H54 (cell line): ENCODE results near the gene KIAA0319L.

Experiments used
- DNase-seq: peaks from one replicate; pipeline ENCODE4 v3.0.0; 2011; ENCODE audit warnings: low spot score, mixed read lengths; ENCODE audit not compliant: insufficient read length
- FAIRE-seq: peaks from 3 replicates; lab custom pipeline; 2011; peaks lifted over from hg19 to GRCh38; lab: Jason Lieb, UNC
- POLR2A ChIP-seq: IDR thresholded peaks from 2 replicates; pipeline ENCODE4 v1.6.1; 2011; ENCODE audit warnings: low read depth, mild to moderate bottlenecking, low read length

KIAA0319L gene

DNA sequence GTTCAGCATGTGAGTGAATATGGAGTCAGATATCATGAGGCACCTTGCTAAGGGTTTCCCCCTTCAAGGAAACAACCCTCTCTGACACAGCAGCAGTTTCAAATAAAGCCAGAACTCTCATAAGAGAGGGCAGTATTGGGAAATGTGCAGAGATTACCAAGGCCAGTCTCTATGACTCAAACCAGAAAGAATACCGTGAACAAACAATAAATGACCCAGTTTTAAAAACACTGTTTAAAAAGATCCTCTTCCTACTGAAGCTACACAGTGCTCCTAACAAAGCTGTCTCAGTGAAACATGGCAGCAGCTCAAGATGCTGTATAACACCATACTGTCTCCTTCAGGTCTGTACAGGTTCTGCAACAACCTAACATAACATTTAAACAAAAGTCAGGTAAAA, 102.6 kb downstream of the KIAA0319L start:
- TF ChIP-seq POLR2A: no peak
- FAIRE-seq (peak; percentile 36), DNase-seq (no peak)

DNA sequence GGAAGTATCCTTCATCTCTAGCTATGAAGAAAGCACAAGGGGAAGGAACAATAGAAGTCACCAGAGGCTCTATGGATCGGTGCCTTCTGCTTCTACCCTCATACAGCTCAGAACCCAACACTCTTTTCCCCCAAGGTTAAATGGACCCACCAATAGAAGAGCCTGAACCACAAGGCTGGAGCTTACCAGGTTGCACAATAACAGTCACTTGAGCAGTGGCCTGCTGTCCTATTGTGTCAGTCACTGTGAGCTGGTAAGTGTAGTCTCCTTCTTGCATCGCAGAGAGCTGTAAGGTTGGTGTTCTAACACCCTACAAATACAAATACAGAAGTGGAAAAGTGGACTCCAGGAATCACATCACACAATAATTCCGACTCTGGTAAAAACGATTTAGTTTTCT, 103.0 kb downstream of the KIAA0319L start:
- DNase-seq (no peak), FAIRE-seq (no peak)
- TF ChIP-seq POLR2A: no peak

GRCh38 chr1:35453031-35453430, 104.2 kb downstream of the KIAA0319L start:
- DNase-seq: no peak
- FAIRE-seq: no peak
- no peak for TF ChIP-seq POLR2A

DNA sequence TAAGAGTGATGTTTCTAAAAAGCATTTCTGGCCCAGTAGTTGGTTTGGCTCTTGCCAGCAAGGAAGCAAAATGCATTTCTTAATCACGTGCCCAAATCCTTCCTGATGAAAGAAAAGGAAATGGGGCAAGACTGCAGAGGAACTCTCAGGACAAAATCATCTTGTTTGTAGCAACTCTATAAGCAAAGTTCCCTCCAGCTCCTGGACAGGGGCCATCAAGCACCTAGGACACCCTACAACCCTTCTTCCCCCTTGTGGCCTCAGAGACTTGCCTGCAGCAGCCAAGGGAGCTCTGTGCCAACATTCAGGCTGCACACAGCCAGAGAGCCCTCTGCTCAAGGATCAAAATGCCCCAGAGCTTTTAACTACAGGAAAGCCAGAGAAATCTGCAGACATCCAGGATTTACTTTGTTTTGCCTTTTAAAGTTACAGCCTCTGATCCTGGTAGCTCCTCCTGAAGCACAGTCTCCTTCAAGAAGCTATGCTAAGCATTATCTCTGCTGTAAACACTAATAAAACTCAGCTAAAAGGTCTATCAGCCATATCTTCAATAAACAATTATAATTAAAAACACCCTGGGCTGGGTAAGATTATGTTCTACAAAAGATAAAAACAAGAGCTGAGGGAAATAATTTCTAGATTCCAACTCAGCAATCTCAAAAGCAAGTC, 105.0 kb downstream of the KIAA0319L start:
- TF ChIP-seq POLR2A: no peak
- DNase-seq: no peak

DNA sequence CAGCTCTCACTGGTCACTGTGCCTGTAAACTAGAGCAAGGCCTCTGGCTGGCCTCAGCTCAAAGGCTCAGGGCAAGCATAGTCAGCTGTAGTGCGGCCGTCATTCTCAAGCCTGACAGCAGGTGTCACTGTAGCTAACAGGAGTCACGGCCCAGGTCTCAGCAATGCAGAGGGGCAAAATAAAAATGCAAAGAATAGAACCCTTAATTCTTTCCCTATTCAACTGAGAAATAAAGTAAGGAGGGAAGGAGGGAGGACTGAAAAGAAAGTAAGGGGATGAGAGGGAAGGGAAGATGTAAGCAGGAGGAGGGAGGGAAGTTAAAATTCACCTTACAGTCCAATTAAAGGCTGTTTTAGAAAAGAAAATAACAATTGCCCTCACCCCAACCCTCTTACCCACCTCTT, 106.1 kb downstream of the KIAA0319L start:
- DNase-seq (peak; percentile 36), FAIRE-seq (peak; percentile 86)
- TF ChIP-seq POLR2A: no peak

More for the DNA sequence above, 105.0 kb downstream of the KIAA0319L start:
- no peak for FAIRE-seq

DNA sequence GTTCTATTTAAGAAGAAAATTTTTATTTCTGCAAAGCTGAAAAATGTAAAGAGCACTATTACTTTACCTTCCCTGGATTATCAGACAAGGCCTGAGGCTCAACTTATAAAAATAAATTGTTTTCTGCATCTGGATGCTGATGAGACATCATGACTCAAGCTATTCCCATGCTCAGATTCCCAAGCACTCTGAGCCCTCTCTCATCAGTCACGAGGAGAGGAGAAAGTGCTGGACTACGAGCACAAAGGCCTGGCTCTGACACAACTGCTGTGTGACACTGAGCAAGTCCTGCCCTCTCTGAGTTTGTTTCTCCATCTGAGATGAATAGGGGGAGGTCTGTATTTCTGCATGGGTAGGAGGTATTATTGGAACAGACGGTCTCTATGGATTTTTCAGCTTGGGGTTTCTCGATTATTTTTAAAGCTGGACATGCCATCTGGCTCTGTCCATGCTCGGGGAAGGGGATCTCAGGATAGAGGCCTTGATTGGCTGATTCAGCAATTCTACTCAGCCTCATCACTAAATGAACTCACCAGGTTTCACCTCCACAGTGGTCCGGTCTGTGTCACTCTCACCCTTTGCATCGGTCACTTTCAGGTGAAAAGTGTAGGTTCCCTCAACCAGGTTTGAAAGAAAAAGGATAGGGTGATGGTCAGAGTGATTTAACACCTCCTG, 107.7 kb downstream of the KIAA0319L start:
- FAIRE-seq (peak; percentile 92), DNase-seq (peak; percentile 62)
- no peak for TF ChIP-seq POLR2A

GRCh38 chr1:35448344-35448801, 108.8 kb downstream of the KIAA0319L start:
- no peak for TF ChIP-seq POLR2A
- DNase-seq (peak; percentile 59), FAIRE-seq (peak; percentile 97)

GRCh38 chr1:35447278-35447677, 109.9 kb downstream of the KIAA0319L start:
- TF ChIP-seq POLR2A: no peak
- DNase-seq: no peak
- no peak for FAIRE-seq

GRCh38 chr1:35444519-35444774, 112.8 kb downstream of the KIAA0319L start:
- no peak for DNase-seq
- no peak for TF ChIP-seq POLR2A

DNA sequence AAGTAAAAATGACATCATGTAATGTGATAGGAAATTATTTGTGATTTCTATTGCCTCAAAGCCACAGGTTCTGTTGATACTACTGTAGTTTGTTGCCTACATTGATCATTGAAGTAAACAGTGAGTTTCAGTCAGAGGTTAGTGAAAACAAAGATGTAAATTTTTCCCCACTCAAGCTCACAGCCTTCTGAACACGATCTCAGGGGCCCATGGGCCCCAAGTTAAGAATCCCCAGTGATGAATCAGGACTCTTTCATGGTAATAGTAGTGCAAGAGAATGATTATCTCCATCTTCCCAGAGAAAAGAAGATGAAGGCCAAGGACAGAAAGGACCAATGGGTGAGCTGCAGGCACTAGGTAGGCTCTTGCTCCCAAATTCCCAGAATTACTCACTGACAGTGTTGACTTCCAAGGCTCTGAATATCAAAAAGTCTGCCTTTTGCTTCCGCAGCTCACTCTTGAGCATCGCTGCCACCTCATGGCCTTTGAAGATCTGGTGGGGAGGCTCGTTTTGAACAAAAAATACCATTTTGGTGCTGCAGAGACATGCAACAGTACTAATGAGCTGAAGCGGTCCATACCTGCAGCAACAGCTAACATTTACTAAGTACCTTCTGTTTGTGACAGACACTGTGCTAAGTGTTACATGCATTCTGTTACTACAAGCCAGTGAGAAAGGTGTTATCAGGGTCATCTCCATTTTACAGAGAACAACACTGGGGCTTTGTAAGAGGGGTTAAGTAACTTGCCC, 113.3 kb downstream of the KIAA0319L start:
- no peak for FAIRE-seq
- no peak for DNase-seq
- TF ChIP-seq POLR2A: no peak

More at GRCh38 chr1:35444519-35444774, 112.8 kb downstream of the KIAA0319L start:
- FAIRE-seq: no peak

DNA sequence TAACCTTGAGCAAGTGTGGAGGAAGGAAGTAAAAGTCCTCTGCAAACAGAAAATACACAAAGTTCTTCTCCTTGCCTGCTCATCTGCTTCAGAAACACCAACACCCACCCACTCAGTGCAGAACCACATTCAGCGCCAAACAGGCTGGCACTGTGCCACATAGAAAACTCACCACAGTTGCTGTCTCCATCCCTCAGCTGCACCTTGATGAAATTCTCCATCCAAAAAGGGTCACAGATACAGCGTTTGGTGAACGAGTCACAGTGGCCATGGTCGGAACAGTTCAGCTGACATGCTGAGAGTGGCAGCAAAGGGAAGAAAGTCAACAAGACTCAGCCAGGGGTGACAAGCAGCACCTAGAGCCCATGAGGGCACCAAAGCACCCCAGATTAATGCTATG, 114.5 kb downstream of the KIAA0319L start:
- no peak for TF ChIP-seq POLR2A
- DNase-seq (no peak), FAIRE-seq (no peak)

DNA sequence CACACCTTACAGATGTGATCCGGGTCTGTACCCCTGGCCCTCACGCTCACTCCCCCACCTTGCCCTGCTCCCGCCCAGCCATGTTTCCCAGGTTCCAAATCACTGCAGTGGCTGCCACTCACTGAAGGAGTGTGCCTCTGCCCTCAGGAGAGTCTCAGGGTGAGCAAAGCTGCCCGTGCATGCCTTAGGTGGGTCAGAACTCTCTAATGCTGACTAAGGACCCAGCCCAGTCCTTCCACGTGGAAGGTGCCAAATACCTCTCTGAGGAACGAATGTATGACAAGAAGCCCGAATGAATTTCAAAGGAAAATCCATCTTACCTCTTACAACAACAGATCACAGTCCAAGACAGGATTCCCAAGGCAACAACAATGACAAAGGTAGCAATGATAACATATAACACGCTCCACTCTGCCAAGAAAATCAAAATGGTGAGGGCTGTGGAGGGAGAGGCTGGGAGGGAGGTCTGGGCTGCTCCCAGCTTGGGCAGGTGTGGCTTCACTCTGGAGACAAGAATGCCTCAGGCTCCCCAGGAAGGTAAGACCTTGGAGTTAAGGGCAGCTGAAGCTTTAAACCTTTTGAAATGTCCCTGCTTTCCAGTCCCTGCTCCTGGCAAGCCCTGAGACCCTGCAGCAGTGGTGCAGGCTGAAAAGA, 115.2 kb downstream of the KIAA0319L start:
- no peak for FAIRE-seq
- DNase-seq: no peak
- TF ChIP-seq POLR2A: no peak

DNA sequence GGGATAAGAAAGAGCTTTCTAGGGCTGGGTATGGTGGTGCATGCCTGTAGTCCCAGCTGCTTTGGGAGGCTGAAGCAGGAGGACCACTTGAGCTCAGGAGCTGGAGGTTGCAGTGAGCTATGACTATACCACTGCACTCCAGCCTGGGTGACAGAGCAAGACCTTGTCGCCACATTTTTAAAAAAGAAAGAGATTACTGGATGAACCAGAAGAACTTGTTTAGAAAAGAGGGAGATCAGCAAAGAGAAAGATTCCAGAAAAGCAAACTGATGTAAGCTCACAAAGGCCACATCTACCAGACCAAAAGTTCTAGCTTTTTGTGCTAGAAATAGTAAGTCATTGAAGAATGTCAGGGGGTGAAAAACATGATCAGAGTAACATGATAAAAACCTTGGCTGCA, 117.6 kb downstream of the KIAA0319L start:
- FAIRE-seq: no peak
- DNase-seq: no peak
- TF ChIP-seq POLR2A: no peak

DNA sequence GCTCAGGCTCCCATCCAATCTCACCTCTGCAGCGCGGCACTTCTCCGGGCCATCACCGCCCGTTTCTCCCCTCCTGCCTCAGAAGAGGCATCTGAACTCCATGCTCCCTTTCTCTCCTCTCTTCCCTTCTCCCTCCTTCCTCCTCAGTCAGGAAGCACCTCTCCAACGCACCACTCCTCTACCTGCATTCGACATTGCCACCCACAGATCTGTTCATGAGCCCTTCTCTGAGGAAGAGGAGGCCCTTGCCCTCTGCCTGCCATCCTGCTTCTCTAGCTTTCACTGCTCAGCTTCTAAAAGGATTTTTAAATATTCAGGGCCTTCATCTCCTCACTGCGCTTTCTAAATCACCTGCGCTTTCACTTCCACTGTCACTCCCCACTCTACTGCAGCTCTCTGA, 120.0 kb downstream of the KIAA0319L start:
- FAIRE-seq (no peak), DNase-seq (no peak)
- TF ChIP-seq POLR2A: no peak
